K562 (cell line): ENCODE data around the gene FHIT. TPM values are rescaled to one million over a fixed set of nuclear protein-coding genes. Genes with fewer than 3 reads are reported as not detected.

Experiments used
- ASH1L ChIP-seq: fragments of 450-650 bp; IDR thresholded peaks from 2 replicates; pipeline ENCODE4 v1.6.1; 2018; ENCODE audit warnings: borderline replicate concordance, mild to moderate bottlenecking, low read depth; ENCODE audit not compliant: partially characterized antibody
- CREB1 ChIP-seq, 2 experiments: sonication (generic) in 1 of 2; formaldehyde crosslinking in 1 of 2; IDR thresholded peaks; 2 replicates each; pipeline versions ENCODE4 v1.6.1 to v1.8.0; 2012 to 2022; ENCODE audit warnings: inconsistent platforms in 1 of 2, mild to moderate bottlenecking in 1 of 2, missing genetic modification reagents in 1 of 2, moderate library complexity in 1 of 2
- CTCF ChIP-seq, 3 experiments: IDR thresholded peaks in 2 of 3; conservative IDR thresholded peaks in 1 of 3; 2 replicates each; pipeline ENCODE4 v1.5.1; 2011 to 2012; ENCODE audit warnings: low read length in 3 of 3, mild to moderate bottlenecking in 3 of 3, control low read depth in 2 of 3, improper control_type of control experiment in 1 of 3, inconsistent platforms in 1 of 3, low read depth in 1 of 3, mixed read lengths in 1 of 3, moderate library complexity in 1 of 3; ENCODE audit not compliant: insufficient read depth in 2 of 3
- DNMT1 ChIP-seq: fragments of 450-650 bp; IDR thresholded peaks from 2 replicates; pipeline ENCODE4 v1.6.1; 2016; ENCODE audit warnings: antibody characterized with exemption, mild to moderate bottlenecking
- E2F8 ChIP-seq: fragments of 450-650 bp; IDR thresholded peaks from 2 replicates; pipeline ENCODE4 v1.7.1; 2018; ENCODE audit warnings: mild to moderate bottlenecking, low read depth; ENCODE audit not compliant: partially characterized antibody
- HDAC6 ChIP-seq: IDR thresholded peaks from 2 replicates; pipeline ENCODE4 v1.6.1; 2012; ENCODE audit warnings: low read depth, mild to moderate bottlenecking, control low read depth, inconsistent platforms, low read length, moderate library complexity
- HMG20A ChIP-seq: fragments of 450-650 bp; formaldehyde crosslinking; conservative IDR thresholded peaks from 2 replicates; pipeline ENCODE4 v1.4.0; 2020; ENCODE audit warnings: mild to moderate bottlenecking, mixed read lengths
- ILK ChIP-seq: fragments of 450-650 bp; IDR thresholded peaks from 2 replicates; pipeline ENCODE4 v1.6.1; 2016; ENCODE audit warnings: missing genetic modification characterization, low read depth, mild to moderate bottlenecking, missing compliant biosample characterization, moderate library complexity, borderline replicate concordance
- IRF1 ChIP-seq: sonication (generic); formaldehyde crosslinking; IDR thresholded peaks from 2 replicates; pipeline ENCODE4 v1.8.0; 2022; ENCODE audit warnings: missing genetic modification reagents, mild to moderate bottlenecking, borderline replicate concordance
- NRF1 ChIP-seq, 2 experiments: fragments of 450-650 bp; IDR thresholded peaks in 1 of 2; conservative IDR thresholded peaks in 1 of 2; 2 replicates each; pipeline ENCODE4 v1.6.1; 2014; ENCODE audit warnings: mild to moderate bottlenecking in 2 of 2
- RBBP5 ChIP-seq: fragments of 200-600 bp; sonication (generic); IDR thresholded peaks from 2 replicates; pipeline ENCODE4 v1.6.1; 2012; ENCODE audit warnings: borderline replicate concordance, mild to moderate bottlenecking, low read length, control low read depth, inconsistent platforms; ENCODE audit not compliant: insufficient read depth, poor library complexity, severe bottlenecking
- SAFB ChIP-seq: fragments of 200-400 bp; formaldehyde crosslinking; IDR thresholded peaks from 2 replicates; pipeline ENCODE4 v1.6.1; 2017; ENCODE audit warnings: low read depth, low read length, borderline replicate concordance
- SLC30A9 ChIP-seq: fragments of 250-450 bp; sonication (Bioruptor Pico); IDR thresholded peaks from 2 replicates; pipeline ENCODE4 v1.8.0; 2022; ENCODE audit warnings: mild to moderate bottlenecking, moderate library complexity
- TCF7L2 ChIP-seq: fragments of 150-350 bp; IDR thresholded peaks from 2 replicates; pipeline ENCODE4 v1.6.1; 2016; ENCODE audit warnings: low read depth, mild to moderate bottlenecking, low read length, moderate library complexity
- TGIF2 ChIP-seq: sonication (generic); formaldehyde crosslinking; IDR thresholded peaks from 2 replicates; pipeline ENCODE4 v1.8.1; 2022; ENCODE audit warnings: mild to moderate bottlenecking, missing genetic modification reagents, moderate library complexity
- XRCC3 ChIP-seq: fragments of 450-650 bp; IDR thresholded peaks from 2 replicates; pipeline ENCODE4 v1.6.1; 2017; ENCODE audit warnings: mild to moderate bottlenecking, moderate library complexity
- ZBTB33 ChIP-seq: sonication (generic); formaldehyde crosslinking; IDR thresholded peaks from 2 replicates; pipeline ENCODE4 v1.8.1; 2023; ENCODE audit warnings: mild to moderate bottlenecking, missing genetic modification reagents
- ZNF3 ChIP-seq: fragments of 250-450 bp; sonication (Bioruptor Pico); IDR thresholded peaks from 2 replicates; pipeline ENCODE4 v1.5.0; 2021; ENCODE audit warnings: mild to moderate bottlenecking, moderate library complexity
- ZNF354B ChIP-seq: fragments of 250-450 bp; sonication (Bioruptor Pico); IDR thresholded peaks from 2 replicates; pipeline ENCODE4 v1.4.0; 2020
- ZNF507 ChIP-seq: conservative IDR thresholded peaks from 2 replicates; pipeline ENCODE4 v1.6.1; 2017; ENCODE audit warnings: missing genetic modification characterization, missing compliant biosample characterization
- ZNF57 ChIP-seq: fragments of 450-650 bp; formaldehyde crosslinking; IDR thresholded peaks from 2 replicates; pipeline ENCODE4 v1.4.0; 2020; ENCODE audit warnings: mild to moderate bottlenecking, moderate library complexity
- ZNF780A ChIP-seq: fragments of 250-450 bp; sonication (Bioruptor Pico); IDR thresholded peaks from 2 replicates; pipeline ENCODE4 v1.5.0; 2021; ENCODE audit warnings: mild to moderate bottlenecking
- polyA plus RNA-seq, 8 experiments: library from polyadenylated mRNA; depleted of rRNA in 4 of 8; stranded (reverse) in 5 of 8; unstranded in 3 of 8; fragments of >200 nt; fragmentation: Nextera tagmentation in 2 of 8; fragmentation: Illumina TruSeq in 1 of 8; extraction: Ambion mirVana in 2 of 8; extraction: Trizol in 1 of 8; gene quantifications; 2 replicates each; pipeline versions ENCODE4 v1.2.1 to v1.2.3, GENCODE V29; 2011 to 2014; ENCODE audit warnings: inconsistent platforms in 1 of 8, missing spikeins in 1 of 8
- total RNA-seq, 7 experiments: library from RNA; depleted of rRNA in 6 of 7; stranded (reverse); fragments of >200 nt in 6 of 7; fragmentation: Illumina TruSeq in 2 of 7; extraction: Trizol in 2 of 7; gene quantifications; 2 replicates each; pipeline versions ENCODE4 v1.2.1 to v1.2.3, GENCODE V29; 2011 to 2021; ENCODE audit warnings: low replicate concordance in 1 of 7

FHIT gene
- total and polyA plus RNA-seq, 9 of the 15 experiments (the other 6 are each of a cell fraction or from before 2014, with no cell fraction given): 1.7 to 9.1 (median 4.3) TPM

GRCh38 chr3:60277361-60277800 is 973.9 kb downstream of the FHIT start (continued):
- TF ChIP-seq SAFB (no peak), TGIF2 (CRISPR knock-in tag) (no peak), HDAC6 (no peak), HMG20A (CRISPR knock-in tag) (no peak), ASH1L (no peak), ZNF57 (CRISPR knock-in tag) (no peak), XRCC3 (no peak), CREB1 (IDR thresholded peaks at IDR 0.05) (peak; percentile 38), CREB1 (CRISPR knock-in tag; IDR thresholded peaks at IDR 0.05) (peak; percentile 39; the same call in 1 of the 2 replicates), ZNF507 (tag) (no peak), NRF1 (conservative IDR thresholded peaks at IDR 0.05 in 1 of 2, IDR thresholded peaks at IDR 0.05 in 1 of 2) (0 out of 4 replicates have a peak, but pooled peaks have one; percentile 20 to 21), DNMT1 (no peak), CTCF (IDR thresholded peaks at IDR 0.05 in 2 of 3, conservative IDR thresholded peaks at IDR 0.05 in 1 of 3; ENCODE audit: insufficient read depth in 2 of 3, low read depth in 1 of 3, low read length in 3 of 3) (no peak), ZNF780A (no peak), SLC30A9 (CRISPR knock-in tag) (no peak), IRF1 (CRISPR knock-in tag) (no peak), ZBTB33 (CRISPR knock-in tag) (0 out of 2 replicates have a peak, but pooled peaks have one; percentile 26), E2F8 (no peak), ZNF3 (CRISPR knock-in tag) (no peak), RBBP5 (no peak), ILK (tag) (no peak), ZNF354B (CRISPR knock-in tag) (no peak), TCF7L2 (no peak)
